SK-N-SH treated with all-trans-retinoic acid at 6 μM for 48 hours (cell line): ENCODE data around the gene C2CD5.

Source experiments
- ATAC-seq: fragments of 200-7000 bp; cut with Tn5 transposase; 3 replicates; pipeline ENCODE4 v1.9.1; 2020; ENCODE audit warnings: mild to moderate bottlenecking, moderate library complexity
- ARNTL ChIP-seq: fragments of 450-650 bp; formaldehyde crosslinking; IDR thresholded peaks from 2 replicates; pipeline ENCODE4 v1.5.0; 2020; ENCODE audit warnings: low read depth, mild to moderate bottlenecking, moderate library complexity, borderline replicate concordance
- BACH2 ChIP-seq: fragments of 250-450 bp; sonication (Bioruptor Pico); IDR thresholded peaks from 2 replicates; pipeline ENCODE4 v1.9.0; 2021; ENCODE audit warnings: mild to moderate bottlenecking, borderline replicate concordance
- CSDC2 ChIP-seq: fragments of 250-450 bp; sonication (Bioruptor Pico); IDR thresholded peaks from 2 replicates; pipeline ENCODE4 v1.5.0; 2020; ENCODE audit warnings: mild to moderate bottlenecking, moderate library complexity
- ISL1 ChIP-seq: fragments of 250-450 bp; sonication (Bioruptor Pico); IDR thresholded peaks from 2 replicates; pipeline ENCODE4 v2.1.2; 2022; ENCODE audit warnings: mild to moderate bottlenecking, moderate library complexity
- OSR1 ChIP-seq: fragments of 250-450 bp; sonication (Bioruptor Pico); IDR thresholded peaks from 2 replicates; pipeline ENCODE4 v1.8.0; 2022; ENCODE audit warnings: moderate library complexity, mild to moderate bottlenecking, inconsistent platforms
- PPARA ChIP-seq: fragments of 250-450 bp; sonication (Bioruptor Pico); IDR thresholded peaks from 2 replicates; pipeline ENCODE4 v1.5.0; 2020; ENCODE audit warnings: mild to moderate bottlenecking, borderline replicate concordance
- RARB ChIP-seq: fragments of 250-450 bp; sonication (Bioruptor Pico); IDR thresholded peaks from 2 replicates; pipeline ENCODE4 v1.8.0; 2021; ENCODE audit warnings: mild to moderate bottlenecking, moderate library complexity
- SNAI2 ChIP-seq: fragments of 250-450 bp; sonication (Bioruptor Pico); IDR thresholded peaks from 2 replicates; pipeline ENCODE4 v1.5.0; 2020; ENCODE audit warnings: mild to moderate bottlenecking, moderate library complexity
- TCF4 ChIP-seq: fragments of 250-450 bp; sonication (Bioruptor Pico); IDR thresholded peaks from 2 replicates; pipeline ENCODE4 v1.8.0; 2021; ENCODE audit warnings: mild to moderate bottlenecking, moderate library complexity, borderline replicate concordance
- TOX ChIP-seq: fragments of 250-450 bp; sonication (Bioruptor Pico); IDR thresholded peaks from 2 replicates; pipeline ENCODE4 v1.8.0; 2021; ENCODE audit warnings: mild to moderate bottlenecking, moderate library complexity, borderline replicate concordance
- ZC3H10 ChIP-seq: fragments of 250-450 bp; sonication (Bioruptor Pico); IDR thresholded peaks from 2 replicates; pipeline ENCODE4 v1.5.1; 2021; ENCODE audit warnings: mild to moderate bottlenecking, moderate library complexity
- ZFP3 ChIP-seq: fragments of 250-450 bp; sonication (Bioruptor Pico); IDR thresholded peaks from 2 replicates; pipeline ENCODE4 v1.5.0; 2020; ENCODE audit warnings: mild to moderate bottlenecking, moderate library complexity
- ZFP30 ChIP-seq: fragments of 450-650 bp; formaldehyde crosslinking; IDR thresholded peaks from 2 replicates; pipeline ENCODE4 v1.5.0; 2022; ENCODE audit warnings: mild to moderate bottlenecking, moderate library complexity
- ZNF565 ChIP-seq: fragments of 450-650 bp; formaldehyde crosslinking; conservative IDR thresholded peaks from 2 replicates; pipeline ENCODE4 v1.5.0; 2020; ENCODE audit warnings: low read depth, mild to moderate bottlenecking, moderate library complexity
- ZNF70 ChIP-seq: fragments of 450-650 bp; formaldehyde crosslinking; IDR thresholded peaks from 2 replicates; pipeline ENCODE4 v1.5.0; 2020; ENCODE audit warnings: mild to moderate bottlenecking, moderate library complexity
- ZNF8 ChIP-seq: fragments of 450-650 bp; formaldehyde crosslinking; IDR thresholded peaks from 2 replicates; pipeline ENCODE4 v1.5.0; 2020; ENCODE audit warnings: mild to moderate bottlenecking, moderate library complexity
- TF ChIP-seq, protein P1 (sequence below): fragments of 250-450 bp; sonication (Bioruptor Pico); IDR thresholded peaks from 2 replicates; pipeline ENCODE4 v1.5.0; 2020; ENCODE audit warnings: mild to moderate bottlenecking, moderate library complexity
- TF ChIP-seq, protein P2 (sequence below): fragments of 250-450 bp; sonication (Bioruptor Pico); IDR thresholded peaks from 2 replicates; pipeline ENCODE4 v1.8.0; 2020; ENCODE audit warnings: mild to moderate bottlenecking, moderate library complexity, borderline replicate concordance
- TF ChIP-seq, protein P3 (sequence below): fragments of 250-450 bp; sonication (Bioruptor Pico); IDR thresholded peaks from 2 replicates; pipeline ENCODE4 v1.5.1; 2021; ENCODE audit warnings: mild to moderate bottlenecking, moderate library complexity
- TF ChIP-seq, protein P4 (sequence below): fragments of 250-450 bp; sonication (Bioruptor Pico); IDR thresholded peaks from 2 replicates; pipeline ENCODE4 v1.5.1; 2020; ENCODE audit warnings: low read depth, mild to moderate bottlenecking, moderate library complexity

C2CD5 gene

DNA sequence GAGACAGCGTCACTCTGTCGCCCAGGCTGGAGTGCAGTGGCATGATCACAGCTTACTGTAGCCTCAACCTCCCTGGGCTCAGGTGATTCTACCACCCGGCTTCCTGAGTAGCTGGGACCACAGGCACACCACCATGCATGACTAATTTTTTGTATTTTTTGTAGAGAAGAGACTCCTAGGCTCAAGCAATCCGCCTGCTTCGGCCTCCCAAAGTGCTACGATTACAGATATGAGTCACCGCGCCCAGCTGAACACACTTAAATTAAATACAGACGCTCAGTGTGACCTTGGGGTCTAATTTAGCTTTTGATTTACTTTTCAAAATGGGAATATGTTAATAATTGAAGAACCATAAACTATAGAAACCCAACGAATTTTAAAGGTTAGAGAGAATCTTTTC lies 77.2 kb downstream of the C2CD5 start:
- ATAC-seq: peak; percentile 97

DNA sequence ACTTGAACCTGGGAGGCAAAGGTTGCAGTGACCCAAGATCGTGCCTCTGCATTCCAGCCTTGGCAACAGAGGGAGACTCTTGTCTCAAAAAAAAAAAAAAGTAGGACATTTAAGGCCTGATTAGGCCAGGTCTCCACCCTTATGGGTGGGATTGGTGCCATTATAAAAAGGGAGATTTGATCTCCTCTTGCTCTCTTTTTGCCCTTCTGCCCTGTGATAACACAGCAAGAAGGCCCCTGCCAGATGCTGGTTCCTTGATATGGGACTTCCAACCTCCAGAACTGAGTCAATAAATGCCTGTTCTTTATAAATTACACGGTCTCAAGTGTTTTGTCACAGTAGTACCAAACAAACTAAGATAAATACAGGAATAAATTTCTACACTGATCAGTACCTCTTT lies 81.0 kb downstream of the C2CD5 start:
- ATAC-seq: no peak
- TF ChIP-seq TOX (CRISPR knock-in tag) (no peak), ZC3H10 (CRISPR knock-in tag) (no peak), SNAI2 (CRISPR knock-in tag) (no peak), TCF4 (CRISPR knock-in tag) (no peak), ZFP30 (CRISPR knock-in tag) (no peak)
- TF ChIP-seq, protein P1, sequence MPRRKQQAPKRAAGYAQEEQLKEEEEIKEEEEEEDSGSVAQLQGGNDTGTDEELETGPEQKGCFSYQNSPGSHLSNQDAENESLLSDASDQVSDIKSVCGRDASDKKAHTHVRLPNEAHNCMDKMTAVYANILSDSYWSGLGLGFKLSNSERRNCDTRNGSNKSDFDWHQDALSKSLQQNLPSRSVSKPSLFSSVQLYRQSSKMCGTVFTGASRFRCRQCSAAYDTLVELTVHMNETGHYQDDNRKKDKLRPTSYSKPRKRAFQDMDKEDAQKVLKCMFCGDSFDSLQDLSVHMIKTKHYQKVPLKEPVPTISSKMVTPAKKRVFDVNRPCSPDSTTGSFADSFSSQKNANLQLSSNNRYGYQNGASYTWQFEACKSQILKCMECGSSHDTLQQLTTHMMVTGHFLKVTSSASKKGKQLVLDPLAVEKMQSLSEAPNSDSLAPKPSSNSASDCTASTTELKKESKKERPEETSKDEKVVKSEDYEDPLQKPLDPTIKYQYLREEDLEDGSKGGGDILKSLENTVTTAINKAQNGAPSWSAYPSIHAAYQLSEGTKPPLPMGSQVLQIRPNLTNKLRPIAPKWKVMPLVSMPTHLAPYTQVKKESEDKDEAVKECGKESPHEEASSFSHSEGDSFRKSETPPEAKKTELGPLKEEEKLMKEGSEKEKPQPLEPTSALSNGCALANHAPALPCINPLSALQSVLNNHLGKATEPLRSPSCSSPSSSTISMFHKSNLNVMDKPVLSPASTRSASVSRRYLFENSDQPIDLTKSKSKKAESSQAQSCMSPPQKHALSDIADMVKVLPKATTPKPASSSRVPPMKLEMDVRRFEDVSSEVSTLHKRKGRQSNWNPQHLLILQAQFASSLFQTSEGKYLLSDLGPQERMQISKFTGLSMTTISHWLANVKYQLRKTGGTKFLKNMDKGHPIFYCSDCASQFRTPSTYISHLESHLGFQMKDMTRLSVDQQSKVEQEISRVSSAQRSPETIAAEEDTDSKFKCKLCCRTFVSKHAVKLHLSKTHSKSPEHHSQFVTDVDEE (CRISPR knock-in tag): no peak
- TF ChIP-seq, protein P2, sequence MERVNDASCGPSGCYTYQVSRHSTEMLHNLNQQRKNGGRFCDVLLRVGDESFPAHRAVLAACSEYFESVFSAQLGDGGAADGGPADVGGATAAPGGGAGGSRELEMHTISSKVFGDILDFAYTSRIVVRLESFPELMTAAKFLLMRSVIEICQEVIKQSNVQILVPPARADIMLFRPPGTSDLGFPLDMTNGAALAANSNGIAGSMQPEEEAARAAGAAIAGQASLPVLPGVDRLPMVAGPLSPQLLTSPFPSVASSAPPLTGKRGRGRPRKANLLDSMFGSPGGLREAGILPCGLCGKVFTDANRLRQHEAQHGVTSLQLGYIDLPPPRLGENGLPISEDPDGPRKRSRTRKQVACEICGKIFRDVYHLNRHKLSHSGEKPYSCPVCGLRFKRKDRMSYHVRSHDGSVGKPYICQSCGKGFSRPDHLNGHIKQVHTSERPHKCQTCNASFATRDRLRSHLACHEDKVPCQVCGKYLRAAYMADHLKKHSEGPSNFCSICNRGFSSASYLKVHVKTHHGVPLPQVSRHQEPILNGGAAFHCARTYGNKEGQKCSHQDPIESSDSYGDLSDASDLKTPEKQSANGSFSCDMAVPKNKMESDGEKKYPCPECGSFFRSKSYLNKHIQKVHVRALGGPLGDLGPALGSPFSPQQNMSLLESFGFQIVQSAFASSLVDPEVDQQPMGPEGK (CRISPR knock-in tag): no peak
- TF ChIP-seq, protein P3, sequence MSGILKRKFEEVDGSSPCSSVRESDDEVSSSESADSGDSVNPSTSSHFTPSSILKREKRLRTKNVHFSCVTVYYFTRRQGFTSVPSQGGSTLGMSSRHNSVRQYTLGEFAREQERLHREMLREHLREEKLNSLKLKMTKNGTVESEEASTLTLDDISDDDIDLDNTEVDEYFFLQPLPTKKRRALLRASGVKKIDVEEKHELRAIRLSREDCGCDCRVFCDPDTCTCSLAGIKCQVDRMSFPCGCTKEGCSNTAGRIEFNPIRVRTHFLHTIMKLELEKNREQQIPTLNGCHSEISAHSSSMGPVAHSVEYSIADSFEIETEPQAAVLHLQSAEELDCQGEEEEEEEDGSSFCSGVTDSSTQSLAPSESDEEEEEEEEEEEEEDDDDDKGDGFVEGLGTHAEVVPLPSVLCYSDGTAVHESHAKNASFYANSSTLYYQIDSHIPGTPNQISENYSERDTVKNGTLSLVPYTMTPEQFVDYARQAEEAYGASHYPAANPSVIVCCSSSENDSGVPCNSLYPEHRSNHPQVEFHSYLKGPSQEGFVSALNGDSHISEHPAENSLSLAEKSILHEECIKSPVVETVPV (CRISPR knock-in tag): no peak

More for the DNA sequence above, 77.2 kb downstream of the C2CD5 start:
- no peak for TF ChIP-seq BACH2 (CRISPR knock-in tag)
- no peak for TF ChIP-seq RARB (CRISPR knock-in tag)
- TF ChIP-seq, protein P4, sequence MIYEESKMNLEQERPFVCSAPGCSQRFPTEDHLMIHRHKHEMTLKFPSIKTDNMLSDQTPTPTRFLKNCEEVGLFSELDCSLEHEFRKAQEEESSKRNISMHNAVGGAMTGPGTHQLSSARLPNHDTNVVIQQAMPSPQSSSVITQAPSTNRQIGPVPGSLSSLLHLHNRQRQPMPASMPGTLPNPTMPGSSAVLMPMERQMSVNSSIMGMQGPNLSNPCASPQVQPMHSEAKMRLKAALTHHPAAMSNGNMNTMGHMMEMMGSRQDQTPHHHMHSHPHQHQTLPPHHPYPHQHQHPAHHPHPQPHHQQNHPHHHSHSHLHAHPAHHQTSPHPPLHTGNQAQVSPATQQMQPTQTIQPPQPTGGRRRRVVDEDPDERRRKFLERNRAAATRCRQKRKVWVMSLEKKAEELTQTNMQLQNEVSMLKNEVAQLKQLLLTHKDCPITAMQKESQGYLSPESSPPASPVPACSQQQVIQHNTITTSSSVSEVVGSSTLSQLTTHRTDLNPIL: no peak
- no peak for TF ChIP-seq TOX (CRISPR knock-in tag)
- TF ChIP-seq OSR1 (CRISPR knock-in tag): no peak
- TF ChIP-seq TCF4 (CRISPR knock-in tag): no peak
- no peak for TF ChIP-seq ZFP30 (CRISPR knock-in tag)
- TF ChIP-seq, protein P3 (CRISPR knock-in tag): no peak
- TF ChIP-seq CSDC2: no peak
- no peak for TF ChIP-seq ISL1
- TF ChIP-seq SNAI2 (CRISPR knock-in tag): no peak
- TF ChIP-seq ZFP3 (CRISPR knock-in tag): no peak
- TF ChIP-seq PPARA (CRISPR knock-in tag): no peak
- TF ChIP-seq ZC3H10 (CRISPR knock-in tag): no peak
- TF ChIP-seq ZNF70 (CRISPR knock-in tag): no peak
- TF ChIP-seq ARNTL (CRISPR knock-in tag): no peak
- TF ChIP-seq, protein P1 (CRISPR knock-in tag): no peak
- no peak for TF ChIP-seq ZNF565 (CRISPR knock-in tag)
- TF ChIP-seq ZNF8 (CRISPR knock-in tag): no peak
